HL-60/S4 treated with retinoic acid at 250 ng/mL for 4 days and 3 days (cell line): Measurements from ENCODE around the gene BOC.

ENCODE experiments used
- in situ Hi-C: fragments of 300-500 bp; cut with MboI; formaldehyde crosslinking; loops from 2 replicates; pipeline ENCODE4 v1.7.0; 2022; ENCODE audit warnings: low sequenced_read_pairs

BOC gene

GRCh38 chr3:113193288-113193687 is 18.1 kb upstream of the BOC start:
- in situ Hi-C loops, result no loop called here

- in situ Hi-C loops, result no loop called here
These were observed 17.6 kb upstream of the BOC start for GRCh38 chr3:113193719-113194118.

- in situ Hi-C loops, result no loop called here
These were observed 16.4 kb upstream of the BOC start for GRCh38 chr3:113194823-113195401.

GRCh38 chr3:113200351-113200750 is 11.0 kb upstream of the BOC start:
- in situ Hi-C loops, result no loop called here

GRCh38 chr3:113200946-113201345 is 10.4 kb upstream of the BOC start:
- in situ Hi-C loops, result no loop called here

- in situ Hi-C loops, result no loop called here
These were observed 7.0 kb upstream of the BOC start for GRCh38 chr3:113204371-113204770.

- in situ Hi-C loops, result no loop called here
These were observed 5.9 kb upstream of the BOC start for GRCh38 chr3:113205481-113205880.

- in situ Hi-C loops, result no loop called here
These were observed 590 bp upstream of the BOC start for GRCh38 chr3:113210604-113211329.

GRCh38 chr3:113212150-113212843 is 940 bp downstream of the BOC start:
- in situ Hi-C loops, result no loop called here

GRCh38 chr3:113212844-113213375 is 1.6 kb downstream of the BOC start:
- in situ Hi-C loops, result no loop called here

- in situ Hi-C loops, result no loop called here
These were observed 2.7 kb downstream of the BOC start for GRCh38 chr3:113213896-113214587.

GRCh38 chr3:113214917-113215595 is 3.7 kb downstream of the BOC start:
- in situ Hi-C loops, result no loop called here

- in situ Hi-C loops, result no loop called here
These were observed 5.0 kb downstream of the BOC start for GRCh38 chr3:113216393-113216792.

- in situ Hi-C loops, result no loop called here
These were observed 6.8 kb downstream of the BOC start for GRCh38 chr3:113218011-113218680.

- in situ Hi-C loops, result no loop called here
These were observed 7.3 kb downstream of the BOC start for GRCh38 chr3:113218681-113219045.

GRCh38 chr3:113219605-113220300 is 8.4 kb downstream of the BOC start:
- in situ Hi-C loops, result no loop called here

GRCh38 chr3:113220721-113221120 is 9.4 kb downstream of the BOC start:
- in situ Hi-C loops, result no loop called here

GRCh38 chr3:113221721-113222257 is 10.4 kb downstream of the BOC start:
- in situ Hi-C loops, result no loop called here

GRCh38 chr3:113222451-113223086 is 11.2 kb downstream of the BOC start:
- in situ Hi-C loops, result no loop called here
